Ovary (tissue), 9 donors: Measurements from ENCODE around the gene THRAP3. TPM values are rescaled to one million over a fixed set of nuclear protein-coding genes. Genes with fewer than 3 reads are reported as not detected.

Experiments
- DNase-seq, 5 donors: peaks; one replicate each; pipeline ENCODE4 v3.0.0-alpha.2; 2019 to 2020
- H3K27ac ChIP-seq, 2 donors: fragments of 200-600 bp; one replicate each; pipeline versions ENCODE4 v1.5.1 to v1.8.0; 2019 to 2022
- H3K27me3 ChIP-seq: fragments of 200-600 bp; one replicate; pipeline ENCODE4 v1.8.0; 2022
- H3K36me3 ChIP-seq: fragments of 200-600 bp; sonication (generic); one replicate; pipeline ENCODE4 v1.5.1; 2019
- H3K4me1 ChIP-seq: one replicate; pipeline ENCODE4 v1.8.1; 2013; ENCODE audit warnings: mild to moderate bottlenecking, moderate library complexity; ENCODE audit not compliant: insufficient read depth
- H3K4me3 ChIP-seq: fragments of 200-600 bp; sonication (generic); one replicate; pipeline ENCODE4 v1.5.1; 2017
- H3K9me3 ChIP-seq, 2 donors: fragments of 200-600 bp in 1 of 2; sonication (generic) in 1 of 2; one replicate each; pipeline versions ENCODE4 v1.5.1 to v1.8.1; 2013 to 2019; ENCODE audit warnings: mild to moderate bottlenecking in 1 of 2, moderate library complexity in 1 of 2
- EP300 ChIP-seq: sonication (generic); formaldehyde crosslinking; IDR thresholded peaks from one replicate; pipeline ENCODE4 v1.6.1; 2017; ENCODE audit warnings: antibody characterized with exemption
- POLR2A ChIP-seq: fragments of 450-650 bp; IDR thresholded peaks from one replicate; pipeline ENCODE4 v1.6.1; 2017; ENCODE audit warnings: antibody characterized with exemption, mild to moderate bottlenecking, moderate library complexity
- WGBS, 3 donors: extraction: QIAGEN DNeasy Blood & Tissue Kit in 1 of 3; methylation state at CpG; one replicate each; pipeline versions ENCODE4 v1.1.5 to v1.1.7; 2013 to 2017; 5-methylcytosine and 5-hydroxymethylcytosine counted together
- intact Hi-C, 4 donors: fragments of 100-400 bp; cut with DNase I; formaldehyde crosslinking; loops; one replicate each; pipeline versions ENCODE4 v1.11.0 to v1.15.1; 2022 to 2023
- polyA plus RNA-seq, 2 donors: library from polyadenylated mRNA; stranded (reverse); fragments of 200-250 nt in 1 of 2; fragments of 350-450 nt in 1 of 2; fragmentation: Illumina TruSeq in 1 of 2; extraction: RNeasy Lipid Tissue Mini Kit (QIAGEN cat#74804) in 1 of 2; gene quantifications; one replicate each; pipeline ENCODE4 v1.2.3, GENCODE V29; 2013 to 2014
- total RNA-seq, 7 donors: library from RNA; depleted of rRNA in 2 of 7; stranded (reverse); fragments of >200 nt in 2 of 7; fragmentation: NEBNext Ultra II Directional in 3 of 7; extraction: Animal tissue kit (Norgen Biotek cat#: 25700) in 3 of 7; gene quantifications; one replicate each; pipeline versions ENCODE4 v1.1.0 to v1.2.4, GENCODE V29; 2016 to 2023
- TF ChIP-seq, protein P1 (sequence below), 3 donors: fragments of 450-650 bp in 2 of 3; fragments of 200-600 bp in 1 of 3; IDR thresholded peaks; one replicate each; pipeline versions ENCODE4 v1.5.1 to v1.8.0; 2016 to 2022; ENCODE audit warnings: antibody characterized with exemption in 3 of 3, mild to moderate bottlenecking in 1 of 3
- donor health status: DM: no; HTN: no; CAD: no; lungs with moderate emphysema.
- donor health status: DM: no; HTN: no; CAD: no.
- donor health status: Bipolar disorder and iron deficiency.
- donor health status: DM: yes; HTN: yes; CAD: no.
- donor health status: DM: no; HTN: no; CAD: no.
- donor health status: DM: yes; HTN: yes; CAD: no.

THRAP3 gene
- total and polyA plus RNA-seq, 9 donors: 40.2 to 109 (median 92.6) TPM

DNA sequence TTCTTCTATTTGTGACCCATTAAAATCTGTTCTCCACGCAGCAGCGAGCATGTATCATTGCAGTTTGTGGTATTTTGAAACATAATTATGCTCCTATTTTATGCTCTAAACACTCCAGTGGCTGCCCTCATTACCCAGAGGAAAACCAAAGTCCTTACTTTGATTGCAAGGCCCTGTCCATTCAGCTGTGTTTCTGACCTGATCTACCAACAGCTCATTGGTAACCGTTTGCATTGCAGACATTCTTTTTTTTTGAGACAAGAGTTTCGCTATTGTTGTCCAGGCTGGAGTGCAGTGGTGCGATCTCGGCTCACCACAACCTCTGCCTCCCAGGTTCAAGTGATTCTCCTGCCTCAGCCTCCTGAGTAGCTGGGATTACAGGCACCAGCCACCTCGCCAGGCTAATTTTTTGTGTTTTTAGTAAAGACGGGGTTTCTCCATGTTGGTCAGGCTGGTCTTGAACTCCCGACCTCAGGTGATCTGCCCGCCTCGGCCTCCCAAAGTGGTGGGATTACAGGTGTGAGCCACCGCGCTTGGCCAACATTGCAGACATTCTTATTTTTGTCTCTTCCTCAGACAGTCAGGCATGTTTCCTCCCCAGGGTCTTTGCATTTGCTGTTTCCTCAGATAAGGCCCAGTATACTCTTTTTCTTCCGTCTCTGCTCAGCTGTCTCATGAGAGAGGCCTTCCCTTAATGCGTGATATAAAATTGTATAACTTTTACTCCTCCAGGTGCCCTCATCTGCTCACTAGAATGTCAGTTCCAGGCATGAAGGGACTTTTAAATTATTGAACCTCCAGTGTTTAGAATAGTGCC, 32.5 kb downstream of the THRAP3 start:
- DNase-seq: no peak
- Histone ChIP-seq H3K27ac (no peak overlapping the region), H3K4me1 (peaks cover 9% of the 10 kb centered on the region), H3K9me3 (no peaks in the 10 kb centered on the region), H3K4me3 (no peak overlapping the region), H3K27me3 (no peaks in the 10 kb centered on the region), H3K36me3 (no peaks in the 10 kb centered on the region)
- intact Hi-C loops: no loop called here
- TF ChIP-seq POLR2A (no peak), EP300 (no peak)
- TF ChIP-seq, protein P1, sequence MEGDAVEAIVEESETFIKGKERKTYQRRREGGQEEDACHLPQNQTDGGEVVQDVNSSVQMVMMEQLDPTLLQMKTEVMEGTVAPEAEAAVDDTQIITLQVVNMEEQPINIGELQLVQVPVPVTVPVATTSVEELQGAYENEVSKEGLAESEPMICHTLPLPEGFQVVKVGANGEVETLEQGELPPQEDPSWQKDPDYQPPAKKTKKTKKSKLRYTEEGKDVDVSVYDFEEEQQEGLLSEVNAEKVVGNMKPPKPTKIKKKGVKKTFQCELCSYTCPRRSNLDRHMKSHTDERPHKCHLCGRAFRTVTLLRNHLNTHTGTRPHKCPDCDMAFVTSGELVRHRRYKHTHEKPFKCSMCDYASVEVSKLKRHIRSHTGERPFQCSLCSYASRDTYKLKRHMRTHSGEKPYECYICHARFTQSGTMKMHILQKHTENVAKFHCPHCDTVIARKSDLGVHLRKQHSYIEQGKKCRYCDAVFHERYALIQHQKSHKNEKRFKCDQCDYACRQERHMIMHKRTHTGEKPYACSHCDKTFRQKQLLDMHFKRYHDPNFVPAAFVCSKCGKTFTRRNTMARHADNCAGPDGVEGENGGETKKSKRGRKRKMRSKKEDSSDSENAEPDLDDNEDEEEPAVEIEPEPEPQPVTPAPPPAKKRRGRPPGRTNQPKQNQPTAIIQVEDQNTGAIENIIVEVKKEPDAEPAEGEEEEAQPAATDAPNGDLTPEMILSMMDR (IDR thresholded peaks at IDR 0.05): no peak
- WGBS, 3 donors: 78 to 84% (median 83%) methylated on average over 14 to 15 of the region's 15 CpGs

GRCh38 chr1:36257375-36257767, 33.1 kb downstream of the THRAP3 start:
- intact Hi-C loops: no loop called here

DNA sequence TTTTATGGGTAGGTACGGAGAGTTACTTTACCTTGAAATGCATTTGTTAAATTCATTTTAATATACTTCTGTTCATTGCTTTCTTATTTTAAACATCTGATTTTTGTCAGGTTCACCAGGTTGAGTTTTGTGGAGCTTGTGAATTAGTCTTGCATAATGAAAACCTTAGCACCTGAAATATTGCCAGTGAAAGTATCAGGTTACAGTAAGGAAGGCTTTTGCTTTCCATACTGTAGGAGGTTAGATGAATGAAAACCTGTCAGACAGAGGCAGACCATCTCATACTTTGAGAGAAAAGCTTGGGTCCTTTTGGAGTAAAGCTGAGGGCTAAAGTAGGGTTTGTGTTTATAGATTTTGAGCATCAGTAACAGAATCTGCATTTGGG, 34.7 kb downstream of the THRAP3 start:
- H3K4me1 ChIP-seq: peaks cover 4% of the 10 kb centered on the region
- no peak for DNase-seq
- intact Hi-C loops: no loop called here

More at GRCh38 chr1:36257375-36257767, 33.1 kb downstream of the THRAP3 start:
- Histone ChIP-seq H3K9me3 (no peaks in the 10 kb centered on the region), H3K4me3 (no peak overlapping the region), H3K4me1 (peaks cover 6% of the 10 kb centered on the region), H3K27me3 (no peaks in the 10 kb centered on the region), H3K36me3 (no peaks in the 10 kb centered on the region), H3K27ac (no peak overlapping the region)
- no peak for DNase-seq
- 95 to 100% (median 95%) methylated on average over 2 of the region's 2 CpGs for WGBS, 3 donors
- TF ChIP-seq, protein P1 (IDR thresholded peaks at IDR 0.05): no peak
- TF ChIP-seq EP300: no peak
- TF ChIP-seq POLR2A: no peak

GRCh38 chr1:36268981-36269380, 44.7 kb downstream of the THRAP3 start:
- no peak for DNase-seq
- intact Hi-C loops: no loop called here
- Histone ChIP-seq H3K27me3 (no peaks in the 10 kb centered on the region), H3K9me3 (no peaks in the 10 kb centered on the region), H3K36me3 (no peaks in the 10 kb centered on the region), H3K4me1 (peaks cover 2% of the 10 kb centered on the region), H3K4me3 (no peak overlapping the region), H3K27ac (no peak overlapping the region)
- whole genome bisulfite sequencing, 3 donors: 89 to 90% (median 89%) methylated on average over 6 of the region's 6 CpGs
- TF ChIP-seq, protein P1 (IDR thresholded peaks at IDR 0.05): no peak
- TF ChIP-seq POLR2A (no peak), EP300 (no peak)

More for the DNA sequence above, 34.7 kb downstream of the THRAP3 start:
- H3K36me3 ChIP-seq: no peaks in the 10 kb centered on the region
- H3K9me3 ChIP-seq: no peaks in the 10 kb centered on the region
- H3K27me3 ChIP-seq: no peaks in the 10 kb centered on the region
- no peak overlapping the region for H3K27ac ChIP-seq
- TF ChIP-seq EP300 (no peak), POLR2A (no peak)
- TF ChIP-seq, protein P1 (IDR thresholded peaks at IDR 0.05): no peak
- no peak overlapping the region for H3K4me3 ChIP-seq
- WGBS, 3 donors: 77 to 87% (median 83%) methylated on average over 1 of the region's 1 CpG
